Small intestine (tissue), 4 donors: Measurements from ENCODE around the gene CLDN19. TPM values are rescaled to one million over a fixed set of nuclear protein-coding genes. Genes with fewer than 3 reads are reported as not detected.

Experiments
- polyA plus RNA-seq, 4 donors: library from polyadenylated mRNA; stranded (reverse) in 3 of 4; unstranded in 1 of 4; fragments of 200-250 nt in 3 of 4; fragments of 120-200 nt in 1 of 4; gene quantifications; one replicate each; pipeline versions ENCODE4 v1.2.1 to v1.2.3, GENCODE V29; 2013
- donor health status: healthy with polysubstance abuse.
- donor health status: Bipolar disorder and iron deficiency.
- donor health status: healthy.

Gene CLDN19
- polyA plus RNA-seq, 4 donors: 0.18 to 8.4 TPM; not detected in 2

Other genes with a start within 250 kb of the CLDN19 start
- 10 to 100 TPM; 24.9 to 79.1 (median 42.0) TPM for gene PPIH, start 81.8 kb downstream of the CLDN19 start, polyA plus RNA-seq
- gene YBX1, start 57.8 kb downstream of the CLDN19 start, polyA plus RNA-seq: 100 to 1,000 TPM; 509 to 779 (median 590) TPM
- 10 to 100 TPM in 2 of 4 donors, 1 to 10 TPM in 2; 4.3 to 18.2 (median 11.4) TPM for gene P3H1, start 26.8 kb upstream of the CLDN19 start, polyA plus RNA-seq
- gene C1orf50, start 27.0 kb upstream of the CLDN19 start, polyA plus RNA-seq: 1 to 10 TPM; 3.9 to 9.1 (median 5.0) TPM
- under 1 TPM in 2 of 4 donors, not detected in 2; 0.03 to 0.06 TPM for gene TMEM269, start 44.8 kb upstream of the CLDN19 start, polyA plus RNA-seq
- gene ERMAP, start 76.9 kb upstream of the CLDN19 start, polyA plus RNA-seq: 10 to 100 TPM in 1 of 4 donors, 1 to 10 TPM in 3; 3.8 to 24.7 (median 6.8) TPM
- gene SVBP, start 77.2 kb upstream of the CLDN19 start, polyA plus RNA-seq: 10 to 100 TPM; 17.7 to 36.0 (median 27.0) TPM
- 10 to 100 TPM in 1 of 4 donors, 1 to 10 TPM in 3; 5.4 to 10.6 (median 6.3) TPM for gene ZNF691, start 106.4 kb upstream of the CLDN19 start, polyA plus RNA-seq
- 10 to 100 TPM in 2 of 4 donors, 1 to 10 TPM in 2; 1.1 to 61.3 (median 8.4) TPM for gene SLC2A1, start 218.6 kb upstream of the CLDN19 start, polyA plus RNA-seq